T47D (cell line): ENCODE data around the gene SPATS2L.

ENCODE experiments used
- DNase-seq, 2 experiments: peaks; one replicate each; pipeline versions ENCODE4 v3.0.0 to v3.0.0-alpha.2; 2011 to 2012; ENCODE audit warnings: low read depth in 1 of 2, low spot score in 1 of 2
- JUND ChIP-seq: IDR thresholded peaks from 2 replicates; pipeline ENCODE4 v1.6.1; 2012; ENCODE audit warnings: low read depth
- in situ Hi-C: cut with HindIII; loops from 2 replicates; pipeline ENCODE4 v1.10.0; 2016; ENCODE audit warnings: low sequenced_read_pairs, low pct_unique_long_range_greater_than_20kb

Gene SPATS2L

GRCh38 chr2:200444530-200444929 is 138.0 kb downstream of the SPATS2L start:
- no peak for DNase-seq
- no peak for TF ChIP-seq JUND
- in situ Hi-C loops = no loop called here

- in situ Hi-C loops = no loop called here
- TF ChIP-seq JUND = no peak
- DNase-seq = no peak
These were observed 138.8 kb downstream of the SPATS2L start for GRCh38 chr2:200445284-200445683.

- DNase-seq = no peak
- in situ Hi-C loops = no loop called here
- no peak for TF ChIP-seq JUND
These were observed 140.1 kb downstream of the SPATS2L start for GRCh38 chr2:200446612-200447011.

- in situ Hi-C loops = no loop called here
- no peak for DNase-seq
- no peak for TF ChIP-seq JUND
These were observed 140.8 kb downstream of the SPATS2L start for GRCh38 chr2:200447139-200447855.

GRCh38 chr2:200448455-200448854 is 142.0 kb downstream of the SPATS2L start:
- TF ChIP-seq JUND = no peak
- in situ Hi-C loops = no loop called here
- DNase-seq = no peak

GRCh38 chr2:200449149-200449548 is 142.7 kb downstream of the SPATS2L start:
- DNase-seq = no peak
- TF ChIP-seq JUND = no peak
- in situ Hi-C loops = no loop called here

GRCh38 chr2:200450288-200450687 is 143.8 kb downstream of the SPATS2L start:
- no peak for DNase-seq
- no peak for TF ChIP-seq JUND
- in situ Hi-C loops = no loop called here

GRCh38 chr2:200451511-200451910 is 145.0 kb downstream of the SPATS2L start:
- in situ Hi-C loops = no loop called here

GRCh38 chr2:200452377-200452776 is 145.9 kb downstream of the SPATS2L start:
- no peak for DNase-seq
- TF ChIP-seq JUND = no peak
- in situ Hi-C loops = no loop called here

More at GRCh38 chr2:200451511-200451910, 145.0 kb downstream of the SPATS2L start:
- no peak for DNase-seq
- no peak for TF ChIP-seq JUND

- no peak for TF ChIP-seq JUND
- no peak for DNase-seq
- in situ Hi-C loops = no loop called here
These were observed 146.8 kb downstream of the SPATS2L start for GRCh38 chr2:200453142-200453852.

GRCh38 chr2:200453853-200454534 is 147.5 kb downstream of the SPATS2L start:
- in situ Hi-C loops = no loop called here
- no peak for TF ChIP-seq JUND
- no peak for DNase-seq

- DNase-seq = no peak
- TF ChIP-seq JUND = no peak
- in situ Hi-C loops = no loop called here
These were observed 148.7 kb downstream of the SPATS2L start for GRCh38 chr2:200454927-200455801.

- DNase-seq = no peak
- TF ChIP-seq JUND = no peak
- in situ Hi-C loops = no loop called here
These were observed 149.5 kb downstream of the SPATS2L start for GRCh38 chr2:200455958-200456421.
